HT-29 (cell line): Measurements from ENCODE around the gene PASK. TPM values are rescaled to one million over a fixed set of nuclear protein-coding genes. Genes with fewer than 3 reads are reported as not detected.

ENCODE experiments used
- DNase-seq: peaks from one replicate; pipeline ENCODE4 v3.0.0-alpha.2; 2015; ENCODE audit warnings: low spot score
- total RNA-seq: library from RNA; depleted of rRNA; stranded (reverse); fragments of >200 nt; shearing (Covaris generic); gene quantifications from 2 replicates; pipeline ENCODE4 v1.2.3, GENCODE V29; 2014

The PASK gene
- total RNA-seq, 1 experiment from 2014 or later, result 15.9 TPM

DNA sequence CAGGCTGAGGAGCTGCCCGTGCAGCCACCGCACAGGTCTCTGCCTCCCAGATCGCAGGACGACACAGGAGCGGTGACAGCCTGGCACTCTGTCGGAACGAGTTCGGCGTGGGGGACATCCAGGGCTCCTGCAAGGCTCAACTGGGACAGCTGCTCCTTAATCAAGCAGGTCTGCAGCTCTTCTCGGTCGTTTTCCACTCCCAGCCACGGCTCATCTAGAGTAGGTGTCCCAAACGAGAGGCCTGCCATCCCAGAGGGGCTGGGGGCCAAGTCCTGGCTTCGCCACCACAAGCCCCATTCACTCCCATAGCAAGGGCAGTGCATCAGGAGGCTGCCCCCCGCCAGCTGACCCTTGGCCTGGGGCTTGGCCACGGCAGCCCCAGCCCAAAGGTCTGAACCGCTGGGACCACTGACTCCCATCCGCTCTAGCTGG lies 22.5 kb downstream of the PASK start:
- DNase-seq, result no peak

DNA sequence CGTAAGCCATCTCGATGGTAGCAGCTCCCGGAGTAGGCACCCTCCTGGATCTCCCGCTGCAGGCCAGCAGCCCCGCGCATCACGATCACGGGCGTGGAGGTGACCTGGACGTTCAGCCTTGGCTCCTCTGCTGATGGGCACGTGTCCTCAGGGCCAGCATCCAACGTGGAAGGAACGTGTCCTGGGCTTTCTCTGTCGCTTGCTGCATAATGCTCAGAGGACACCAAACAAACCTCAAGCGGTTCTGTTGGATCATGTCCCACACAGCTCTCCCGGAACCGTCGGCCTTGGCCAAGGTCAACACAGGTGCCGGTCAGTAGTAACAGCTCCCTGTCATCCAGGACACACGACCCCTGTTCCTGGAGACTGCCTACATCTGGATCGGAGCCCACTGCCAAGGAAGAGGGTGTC lies 23.1 kb downstream of the PASK start:
- no peak for DNase-seq

DNA sequence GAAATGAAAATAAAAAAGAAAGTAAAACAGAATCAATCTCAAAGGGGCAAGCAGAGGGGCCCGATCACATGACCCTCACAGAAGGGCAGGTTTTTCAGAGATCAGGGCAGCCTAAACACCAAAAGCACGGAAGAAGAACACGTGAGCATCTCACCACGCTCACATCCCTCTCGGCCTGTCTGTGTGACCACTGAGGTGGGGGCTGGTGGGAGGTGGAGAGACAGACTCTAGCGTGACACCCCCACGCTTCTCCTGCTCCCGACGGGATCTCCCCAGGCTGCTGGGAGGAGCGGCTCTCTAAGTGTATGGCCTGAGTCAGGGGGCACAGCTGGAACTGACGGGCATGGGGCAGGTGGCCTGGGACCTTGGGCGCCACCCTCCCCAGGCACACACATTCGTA lies 23.6 kb downstream of the PASK start:
- DNase-seq, result no peak

DNA sequence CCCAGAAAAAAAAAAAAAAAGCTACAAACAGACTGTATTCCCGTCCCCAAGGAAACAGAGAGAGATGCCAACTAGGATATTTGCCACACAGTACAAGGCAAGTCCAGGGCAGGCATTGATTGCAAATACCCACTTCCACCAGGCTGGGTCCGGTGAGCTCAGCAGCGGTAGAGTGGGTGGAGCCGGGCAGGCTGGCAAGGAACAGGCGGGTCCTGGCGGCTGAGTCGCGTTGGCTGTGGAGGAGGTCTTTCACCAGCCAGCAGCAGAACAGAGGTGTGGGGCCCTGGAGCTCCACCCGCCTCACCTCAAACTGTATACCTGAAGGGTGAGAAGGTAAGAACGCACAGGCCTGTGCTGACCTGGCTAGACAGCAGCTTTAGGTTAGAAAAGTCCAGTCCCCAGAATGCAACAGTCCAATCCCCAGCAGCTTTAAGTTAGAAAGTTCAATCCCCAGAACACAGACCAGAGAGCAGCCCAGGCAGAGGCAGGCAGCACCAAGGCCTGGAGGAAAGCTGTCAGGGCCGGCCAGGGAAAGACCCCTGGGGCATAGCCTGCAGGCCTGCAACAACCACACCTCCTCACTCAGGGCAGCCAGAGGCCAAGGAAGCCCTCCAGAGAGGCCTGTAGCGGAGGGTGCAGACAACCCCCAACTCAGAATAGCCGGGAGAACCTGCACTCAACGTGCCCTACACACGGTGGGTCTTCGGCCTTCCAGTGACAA lies 25.3 kb downstream of the PASK start:
- DNase-seq, result peak; percentile 61

DNA sequence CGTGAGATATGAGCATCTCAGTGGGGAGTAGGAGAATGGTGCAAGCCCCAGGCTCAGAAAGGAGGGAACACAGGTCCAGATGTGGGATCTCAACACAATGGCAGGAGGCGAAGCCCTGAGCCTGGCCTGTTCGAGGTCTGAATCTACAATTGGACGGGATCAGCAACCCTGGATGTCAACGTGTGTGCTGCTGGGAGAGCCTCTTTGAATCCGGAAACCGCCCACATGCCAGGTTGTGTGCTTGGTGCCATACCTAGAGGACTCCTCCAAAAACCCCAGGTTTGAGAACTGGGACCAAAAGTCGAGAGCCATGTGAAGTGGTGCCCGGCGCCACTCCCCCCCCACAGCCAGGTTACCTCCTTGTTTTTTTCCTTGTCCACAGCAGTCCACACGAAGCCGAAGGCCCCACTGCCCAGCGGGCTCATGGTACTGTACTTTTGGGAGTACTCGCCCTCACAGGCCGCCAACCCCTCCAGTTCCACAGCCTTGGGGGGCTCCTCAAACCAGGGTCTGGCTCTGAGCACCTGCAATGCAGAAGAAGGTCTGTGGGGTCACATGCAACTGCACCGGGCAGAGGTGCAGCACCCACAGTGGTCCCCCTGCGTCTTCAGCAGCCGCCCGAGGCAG lies 26.8 kb downstream of the PASK start:
- no peak for DNase-seq

DNA sequence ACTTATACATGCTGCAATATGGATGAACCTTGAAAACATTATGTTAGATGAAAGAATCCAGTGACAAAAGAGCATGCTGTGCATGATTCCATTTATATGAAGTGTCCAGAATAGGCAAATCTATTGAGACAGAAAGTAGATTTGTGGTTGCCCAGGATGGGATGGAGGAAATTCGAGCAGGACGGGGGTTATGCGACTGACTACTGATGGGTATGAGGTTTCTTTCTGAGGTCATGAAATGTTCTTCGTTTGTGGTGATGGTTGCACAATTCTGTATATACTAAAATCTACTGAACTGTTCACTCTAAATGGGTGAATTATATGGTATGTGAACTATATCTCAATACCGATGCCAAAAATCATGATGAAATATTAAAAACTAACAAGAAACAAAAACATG lies 28.3 kb downstream of the PASK start:
- DNase-seq, result no peak

GRCh38 chr2:241120440-241120839 lies 28.8 kb downstream of the PASK start:
- DNase-seq, result no peak

DNA sequence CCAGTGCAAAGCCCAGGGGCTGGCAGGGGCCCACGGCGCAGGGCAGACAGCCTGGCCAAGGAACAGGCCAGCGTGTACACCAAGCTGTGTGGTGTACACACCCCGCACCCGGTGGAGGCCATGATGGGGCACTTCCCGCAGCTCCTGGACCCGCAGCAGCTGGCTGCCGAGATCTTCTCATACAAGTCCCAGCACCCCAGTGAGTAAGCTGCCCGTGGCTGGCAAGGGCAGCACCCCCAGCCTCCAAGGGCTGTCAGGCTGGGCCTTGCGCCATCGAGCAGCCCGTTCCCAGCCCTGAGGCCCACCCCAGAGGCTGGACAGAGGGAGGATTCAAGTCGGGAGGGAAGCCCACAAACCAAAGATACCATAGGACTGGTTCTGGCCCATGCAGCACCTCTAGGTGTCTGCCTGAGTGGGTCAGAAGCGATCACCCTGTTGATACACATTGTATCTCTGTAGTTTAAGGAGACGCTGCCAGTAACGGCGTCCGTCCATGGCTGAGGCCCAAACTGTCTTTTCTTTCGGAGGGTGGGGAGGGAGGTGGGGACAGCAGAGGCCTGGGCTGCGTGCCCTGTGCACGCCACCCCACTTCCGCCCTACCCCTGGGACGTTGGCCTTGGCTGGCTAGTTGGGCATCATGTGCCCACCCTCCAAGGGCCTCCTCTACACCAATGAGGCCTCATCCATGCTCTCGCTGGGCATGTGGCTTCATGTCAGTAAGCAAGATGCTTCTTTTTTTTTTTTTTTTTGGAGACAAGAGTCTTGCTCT lies 30.4 kb downstream of the PASK start:
- no peak for DNase-seq

DNA sequence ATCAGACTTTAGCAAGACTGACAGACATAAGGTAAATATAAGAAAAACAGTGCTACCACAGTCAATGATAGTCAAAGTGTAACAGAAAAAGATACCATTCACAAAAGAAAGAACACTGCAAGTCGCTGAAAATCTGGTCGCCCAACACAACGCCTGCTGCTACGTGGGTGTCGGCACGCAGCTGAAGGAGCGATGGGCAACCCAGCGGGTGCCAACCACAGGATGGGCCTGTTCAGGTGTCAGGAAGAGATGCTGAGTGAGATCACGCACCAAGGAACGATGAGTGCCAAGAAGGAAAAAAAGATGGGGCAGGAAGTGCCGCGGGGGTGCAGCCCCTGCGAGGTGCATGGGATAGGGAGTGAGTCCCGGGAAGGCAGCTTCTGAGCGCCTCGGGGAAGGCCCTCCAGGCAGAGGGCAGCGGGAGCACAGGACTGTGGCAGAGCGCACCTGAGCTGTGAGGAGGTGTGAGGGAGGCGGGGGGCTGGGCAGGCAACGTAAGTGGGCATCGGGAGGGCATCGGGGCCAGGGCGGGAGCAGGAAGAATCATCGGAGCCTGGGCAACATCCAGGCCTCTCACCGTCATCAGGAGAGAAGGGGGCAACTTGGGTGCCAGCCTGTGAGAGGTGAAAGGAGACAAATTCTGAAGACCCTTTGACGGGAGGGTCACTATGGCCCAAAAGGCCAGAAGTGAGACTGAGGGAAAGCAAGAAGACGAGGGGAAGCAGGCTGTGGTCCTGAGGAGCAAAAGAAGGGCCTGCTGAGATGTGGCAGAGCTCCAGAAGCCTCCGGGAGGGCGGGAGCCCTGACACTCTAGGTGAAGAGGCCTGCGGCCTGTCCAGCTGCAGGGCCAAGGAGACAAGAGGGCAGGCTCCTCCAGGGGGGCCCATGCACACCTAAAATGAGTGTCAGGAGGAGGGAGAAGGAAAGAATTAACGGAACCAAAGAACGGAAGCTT lies 32.4 kb downstream of the PASK start:
- DNase-seq, result no peak

DNA sequence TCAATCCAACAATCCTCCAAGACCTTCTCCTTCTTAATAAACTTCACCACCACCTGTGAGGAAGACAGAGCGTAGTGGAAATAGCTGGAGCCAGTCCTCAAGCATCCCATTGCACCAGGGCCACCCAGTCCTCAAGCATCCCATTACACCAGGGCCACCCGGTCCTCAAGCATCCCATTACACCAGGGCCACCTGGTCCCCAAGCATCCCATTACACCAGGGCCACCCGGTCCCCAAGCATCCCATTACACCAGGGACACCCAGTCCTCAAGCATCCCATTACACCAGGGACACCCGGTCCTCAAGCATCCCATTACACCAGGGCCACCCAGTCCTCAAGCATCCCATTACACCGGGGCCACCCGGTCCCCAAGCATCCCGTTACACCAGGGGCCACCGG lies 33.9 kb downstream of the PASK start:
- DNase-seq, result no peak

- DNase-seq, result no peak
Measured at GRCh38 chr2:241114836-241115235, 34.4 kb downstream of the PASK start.

DNA sequence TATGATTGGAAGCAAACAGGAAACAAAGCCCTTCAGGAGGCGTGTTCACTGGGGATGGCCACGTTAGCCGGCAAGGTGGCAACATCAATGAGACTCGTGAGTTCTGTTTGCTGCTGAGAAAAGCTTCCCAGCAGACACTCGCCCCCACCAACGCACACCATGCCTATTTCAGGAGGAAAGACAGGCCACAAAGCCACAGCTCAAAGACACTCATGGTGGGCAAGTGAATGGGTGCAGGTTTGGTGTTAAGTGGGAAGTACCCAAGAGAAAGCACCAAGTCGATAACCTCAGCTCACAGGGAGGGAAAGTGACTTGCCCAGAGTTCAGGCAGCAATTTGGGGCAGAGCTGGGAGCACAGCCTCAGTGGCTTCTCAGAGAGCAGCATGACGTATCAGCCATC lies 36.7 kb downstream of the PASK start:
- no peak for DNase-seq

DNA sequence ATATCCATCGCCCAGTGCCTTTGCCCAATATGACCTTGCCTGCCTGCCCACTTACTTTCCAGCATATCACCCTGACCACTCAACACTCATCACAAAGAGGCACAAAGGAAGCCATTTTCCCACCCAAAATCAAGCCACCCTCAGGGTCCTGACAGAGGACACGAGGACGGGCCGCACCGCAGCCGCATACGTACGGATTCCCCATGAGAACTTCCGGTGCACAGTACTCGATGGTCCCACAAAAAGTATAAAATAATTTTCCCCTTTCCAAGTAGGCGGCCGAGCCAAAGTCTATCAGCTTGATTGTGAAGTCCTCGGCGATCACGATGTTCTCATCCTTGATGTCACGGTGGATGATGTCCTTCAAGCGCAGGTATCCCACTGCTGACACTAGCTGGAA lies 37.2 kb downstream of the PASK start:
- no peak for DNase-seq

- no peak for DNase-seq
Measured at GRCh38 chr2:241111440-241111805, 37.8 kb downstream of the PASK start.

DNA sequence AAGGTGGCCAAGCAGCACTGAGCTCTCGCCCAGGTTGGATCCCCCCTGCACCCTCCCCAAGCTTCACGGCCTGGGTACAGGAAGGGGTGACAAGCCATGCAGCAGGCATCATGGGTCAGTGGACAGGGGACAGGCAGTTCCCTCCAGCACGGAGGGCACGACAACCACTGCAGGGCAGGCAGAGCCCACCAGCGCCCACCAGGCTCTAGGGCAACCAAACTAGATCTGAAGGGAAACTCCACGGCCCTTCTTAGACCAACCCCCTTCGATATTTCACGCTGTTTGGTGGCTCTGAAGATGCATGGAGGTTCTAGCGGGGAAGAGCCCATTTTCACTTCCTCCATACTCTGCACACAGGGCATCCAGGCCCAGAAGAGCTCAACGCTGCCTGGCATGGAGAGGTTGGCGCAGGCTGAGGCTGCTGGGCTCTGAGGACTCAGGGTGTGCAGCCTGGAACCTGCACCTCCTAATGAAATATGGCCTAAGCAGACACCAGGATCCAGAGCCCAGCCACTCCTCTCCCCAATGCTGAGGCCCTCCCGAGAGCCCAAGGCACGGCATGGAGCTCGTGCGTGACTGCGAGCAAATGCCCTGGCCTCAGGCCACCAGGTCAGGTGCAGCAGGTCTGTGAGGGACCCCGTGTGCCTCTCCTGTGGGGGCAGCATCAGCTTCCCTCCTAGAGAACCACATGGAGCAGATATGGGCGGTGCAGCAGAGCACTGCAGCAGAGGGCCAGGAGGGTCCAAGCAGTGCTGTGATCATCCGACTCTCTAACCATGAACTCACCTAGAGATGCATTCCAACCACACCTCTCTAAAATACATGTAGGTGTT lies 38.4 kb downstream of the PASK start:
- DNase-seq, result no peak

GRCh38 chr2:241110089-241110606 lies 39.1 kb downstream of the PASK start:
- DNase-seq, result no peak

DNA sequence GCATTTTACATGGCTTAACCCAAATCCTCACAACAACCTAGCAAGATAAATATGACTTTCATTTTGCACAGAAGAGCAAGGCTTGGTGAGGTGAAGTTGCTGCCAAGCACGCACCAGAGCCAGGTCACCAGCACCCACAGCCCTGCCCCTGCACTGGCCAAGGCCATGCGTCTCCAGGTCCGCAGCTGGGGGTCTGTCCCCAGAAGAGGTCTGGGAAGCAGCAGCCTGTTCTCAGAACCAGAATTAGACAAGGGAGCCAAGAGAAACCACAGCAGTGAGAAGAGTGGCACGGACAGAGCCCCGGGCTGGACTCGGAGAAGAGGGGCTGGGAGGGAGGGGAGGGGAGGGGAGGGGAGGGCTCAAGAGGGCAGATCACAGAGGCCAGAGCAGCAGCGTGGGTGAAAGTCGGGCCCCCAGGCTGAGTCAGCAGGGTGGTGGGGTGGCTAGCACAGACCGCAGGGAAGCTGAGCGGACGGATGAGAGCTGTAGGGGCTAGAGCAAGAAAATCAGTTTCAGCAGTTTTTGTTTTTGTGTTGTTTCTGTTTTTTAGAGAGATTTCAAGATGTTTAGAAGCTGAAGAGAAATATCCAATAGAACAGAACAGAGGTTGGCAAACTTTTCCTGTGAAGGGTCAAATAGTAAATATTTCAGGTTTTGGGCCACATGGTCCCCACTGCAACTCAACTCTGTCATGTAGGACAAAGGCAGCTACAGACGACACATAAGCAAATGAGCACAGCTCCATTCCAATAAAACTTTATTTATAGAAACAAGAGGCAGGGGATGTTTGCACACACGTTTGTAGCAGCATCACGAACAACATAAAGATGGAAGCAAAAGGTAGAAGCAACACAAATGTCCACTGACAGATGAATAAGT lies 39.8 kb downstream of the PASK start:
- no peak for DNase-seq

DNA sequence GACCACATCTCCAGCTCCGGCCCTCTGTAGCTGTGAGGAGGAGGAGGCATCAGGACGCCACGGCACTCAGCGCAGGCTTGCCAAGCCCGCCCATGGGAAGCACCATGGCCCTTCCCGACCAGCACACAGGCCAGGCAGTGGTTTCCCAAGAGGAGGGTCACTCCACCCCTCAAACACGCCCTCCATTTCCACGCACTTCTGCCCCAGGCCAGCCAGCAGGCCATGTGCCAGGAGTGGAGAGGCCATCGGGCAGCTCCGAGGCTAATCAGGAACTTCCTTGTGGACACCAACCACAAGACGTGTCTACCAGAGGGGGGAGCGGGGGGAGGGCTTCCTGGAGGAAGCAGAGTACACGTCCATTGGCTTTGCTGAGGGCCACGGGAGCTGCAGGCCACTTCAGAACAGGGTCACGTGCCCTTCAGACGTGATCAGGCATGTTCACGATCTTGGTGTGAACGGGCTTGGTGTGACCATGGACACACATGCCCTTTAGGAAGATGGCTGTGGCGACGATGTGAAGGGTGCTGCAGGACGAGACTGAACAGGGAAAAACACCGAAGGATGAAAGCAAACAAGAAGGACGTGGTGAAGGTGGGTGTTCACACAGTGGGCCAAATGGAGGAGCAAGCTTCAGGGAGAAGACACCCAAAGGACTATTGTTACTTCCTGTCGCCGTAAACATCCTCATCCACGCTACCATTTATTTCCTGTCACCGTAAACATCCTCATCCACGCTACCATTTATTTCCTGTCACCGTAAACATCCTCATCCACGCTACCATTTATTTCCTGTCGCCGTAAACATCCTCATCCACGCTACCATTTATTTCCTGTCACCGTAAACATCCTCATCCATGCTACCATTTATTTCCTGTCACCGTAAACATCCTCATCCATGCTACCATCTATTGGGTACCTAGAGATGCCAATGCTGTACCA lies 40.7 kb downstream of the PASK start:
- DNase-seq, result no peak
